Activated T-helper 1 cell treated with anti-CD3 and anti-CD28 coated beads, Interleukin-2, amount 50 U/mL, for 16 hours (primary cell): Measurements from ENCODE around the gene PCDHB14.
"Not testable (repeated sequence)": the region's sequence is repeated elsewhere in the genome, so short reads cannot be mapped to it uniquely, and the experiment has no call there.

Experiments
- DNase-seq, 2 donors: peaks; one replicate each; pipeline ENCODE4 v3.0.0-alpha.2; 2020; ENCODE audit warnings: low read depth in 1 of 2, low spot score in 1 of 2

Gene PCDHB14

GRCh38 chr5:141210281-141210680 is 12.9 kb upstream of the PCDHB14 start:
- DNase-seq: not testable (repeated sequence)

DNA sequence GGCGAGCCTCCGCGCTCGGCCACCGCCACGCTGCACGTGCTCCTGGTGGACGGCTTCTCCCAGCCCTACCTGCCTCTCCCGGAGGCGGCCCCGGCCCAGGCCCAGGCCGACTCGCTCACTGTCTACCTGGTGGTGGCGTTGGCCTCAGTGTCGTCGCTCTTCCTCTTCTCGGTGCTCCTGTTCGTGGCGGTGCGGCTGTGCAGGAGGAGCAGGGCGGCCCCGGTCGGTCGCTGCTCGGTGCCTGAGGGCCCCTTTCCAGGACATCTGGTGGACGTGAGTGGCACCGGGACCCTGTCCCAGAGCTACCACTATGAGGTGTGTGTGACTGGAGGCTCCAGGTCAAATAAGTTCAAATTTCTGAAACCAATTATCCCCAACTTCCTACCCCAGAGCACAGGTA is 12.3 kb upstream of the PCDHB14 start:
- not testable (repeated sequence) for DNase-seq

GRCh38 chr5:141213656-141214339 is 9.3 kb upstream of the PCDHB14 start, which contains the start of gene PCDHB13:
Gene PCDHB13 (plus strand): TSS chr5:141213919. CDS start chr5:141214124, 205 bp downstream.
- DNase-seq: not testable (repeated sequence)

- DNase-seq: not testable (repeated sequence)
Observed at GRCh38 chr5:141214583-141214982, 8.6 kb upstream of the PCDHB14 start.

DNA sequence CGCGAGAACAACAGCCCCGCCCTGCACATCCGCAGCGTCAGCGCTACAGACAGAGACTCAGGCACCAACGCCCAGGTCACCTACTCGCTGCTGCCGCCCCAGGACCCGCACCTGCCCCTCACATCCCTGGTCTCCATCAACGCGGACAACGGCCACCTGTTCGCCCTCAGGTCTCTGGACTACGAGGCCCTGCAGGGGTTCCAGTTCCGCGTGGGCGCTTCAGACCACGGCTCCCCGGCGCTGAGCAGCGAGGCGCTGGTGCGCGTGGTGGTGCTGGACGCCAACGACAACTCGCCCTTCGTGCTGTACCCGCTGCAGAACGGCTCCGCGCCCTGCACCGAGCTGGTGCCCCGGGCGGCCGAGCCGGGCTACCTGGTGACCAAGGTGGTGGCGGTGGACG is 7.6 kb upstream of the PCDHB14 start:
- not testable (repeated sequence) for DNase-seq

DNA sequence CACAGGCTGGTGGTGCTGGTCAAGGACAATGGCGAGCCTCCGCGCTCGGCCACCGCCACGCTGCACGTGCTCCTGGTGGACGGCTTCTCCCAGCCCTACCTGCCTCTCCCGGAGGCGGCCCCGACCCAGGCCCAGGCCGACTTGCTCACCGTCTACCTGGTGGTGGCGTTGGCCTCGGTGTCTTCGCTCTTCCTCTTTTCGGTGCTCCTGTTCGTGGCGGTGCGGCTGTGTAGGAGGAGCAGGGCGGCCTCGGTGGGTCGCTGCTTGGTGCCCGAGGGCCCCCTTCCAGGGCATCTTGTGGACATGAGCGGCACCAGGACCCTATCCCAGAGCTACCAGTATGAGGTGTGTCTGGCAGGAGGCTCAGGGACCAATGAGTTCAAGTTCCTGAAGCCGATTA is 7.1 kb upstream of the PCDHB14 start:
- DNase-seq: not testable (repeated sequence)

DNA sequence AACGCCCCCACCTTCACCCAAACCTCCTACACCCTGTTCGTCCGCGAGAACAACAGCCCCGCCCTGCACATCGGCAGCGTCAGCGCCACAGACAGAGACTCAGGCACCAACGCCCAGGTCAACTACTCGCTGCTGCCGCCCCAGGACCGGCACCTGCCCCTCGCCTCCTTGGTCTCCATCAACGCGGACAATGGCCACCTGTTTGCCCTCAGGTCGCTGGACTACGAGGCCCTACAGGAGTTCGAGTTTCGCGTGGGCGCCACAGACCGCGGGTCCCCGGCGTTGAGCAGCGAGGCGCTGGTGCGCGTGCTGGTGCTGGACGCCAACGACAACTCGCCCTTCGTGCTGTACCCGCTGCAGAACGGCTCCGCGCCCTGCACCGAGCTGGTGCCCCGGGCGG is 1.7 kb downstream of the PCDHB14 start:
- DNase-seq: not testable (repeated sequence)

- not testable (repeated sequence) for DNase-seq
Observed at GRCh38 chr5:141225421-141225820, 2.3 kb downstream of the PCDHB14 start.

- no peak for DNase-seq
Observed at GRCh38 chr5:141234109-141234667, 11.0 kb downstream of the PCDHB14 start.

GRCh38 chr5:141235922-141236321 is 12.8 kb downstream of the PCDHB14 start:
- not testable (repeated sequence) for DNase-seq

GRCh38 chr5:141236516-141237313 is 13.6 kb downstream of the PCDHB14 start:
- no peak for DNase-seq

GRCh38 chr5:141241496-141241895 is 18.4 kb downstream of the PCDHB14 start:
- DNase-seq: no peak

GRCh38 chr5:141245250-141245717 is 22.1 kb downstream of the PCDHB14 start, which contains the start of gene PCDHB15:
Gene PCDHB15 (plus strand): TSS chr5:141245395. CDS start chr5:141245579, 184 bp downstream.
- no peak for DNase-seq

DNA sequence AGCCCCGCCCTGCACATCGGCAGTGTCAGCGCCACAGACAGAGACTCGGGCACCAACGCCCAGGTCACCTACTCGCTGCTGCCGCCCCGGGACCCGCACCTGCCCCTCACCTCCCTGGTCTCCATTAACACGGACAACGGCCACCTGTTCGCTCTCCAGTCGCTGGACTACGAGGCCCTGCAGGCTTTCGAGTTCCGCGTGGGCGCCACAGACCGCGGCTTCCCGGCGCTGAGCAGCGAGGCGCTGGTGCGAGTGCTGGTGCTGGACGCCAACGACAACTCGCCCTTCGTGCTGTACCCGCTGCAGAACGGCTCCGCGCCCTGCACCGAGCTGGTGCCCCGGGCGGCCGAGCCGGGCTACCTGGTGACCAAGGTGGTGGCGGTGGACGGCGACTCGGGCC is 23.8 kb downstream of the PCDHB14 start:
- not testable (repeated sequence) for DNase-seq

GRCh38 chr5:141247434-141247833 is 24.3 kb downstream of the PCDHB14 start:
- DNase-seq: not testable (repeated sequence)

DNA sequence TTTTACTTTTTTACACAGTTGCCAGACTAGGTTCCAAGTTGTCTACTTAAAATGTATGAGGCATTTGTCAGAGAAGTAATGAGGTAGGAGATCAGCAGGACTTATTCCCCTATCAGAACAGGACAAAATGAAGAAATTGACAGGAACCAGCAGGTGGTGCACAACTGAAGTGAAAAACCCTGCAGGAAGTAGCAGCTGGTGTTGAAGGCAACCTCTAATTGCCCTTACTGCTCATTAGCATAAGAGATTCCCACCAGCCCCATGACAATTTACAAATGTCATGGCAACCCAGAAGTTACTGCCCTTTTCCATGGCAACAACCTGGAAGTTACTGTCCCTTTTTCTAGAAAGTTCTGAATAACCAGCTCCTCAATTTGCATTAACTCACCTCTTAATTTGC is 27.4 kb downstream of the PCDHB14 start:
- no peak for DNase-seq

DNA sequence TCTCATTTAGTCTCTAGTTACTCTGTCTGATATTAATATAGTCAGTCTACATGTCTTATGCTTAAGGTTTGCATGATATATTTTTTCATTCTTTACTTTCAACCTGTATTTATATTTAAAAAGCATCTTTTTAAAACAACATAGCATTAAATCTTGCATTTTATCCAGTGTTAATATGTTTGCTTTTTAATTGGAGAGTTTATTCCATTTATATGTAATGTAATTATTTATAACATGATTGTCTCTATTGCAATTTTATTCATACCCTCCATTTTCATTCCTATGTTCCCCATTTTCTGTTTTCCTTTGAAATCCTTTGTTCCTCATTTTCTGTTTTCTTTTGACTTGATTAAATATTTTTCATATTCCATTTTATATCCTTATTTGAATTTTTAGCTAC is 35.3 kb downstream of the PCDHB14 start:
- no peak for DNase-seq

- no peak for DNase-seq
Observed at GRCh38 chr5:141258948-141259347, 35.8 kb downstream of the PCDHB14 start.

- no peak for DNase-seq
Observed at GRCh38 chr5:141260458-141261237, 37.5 kb downstream of the PCDHB14 start.

DNA sequence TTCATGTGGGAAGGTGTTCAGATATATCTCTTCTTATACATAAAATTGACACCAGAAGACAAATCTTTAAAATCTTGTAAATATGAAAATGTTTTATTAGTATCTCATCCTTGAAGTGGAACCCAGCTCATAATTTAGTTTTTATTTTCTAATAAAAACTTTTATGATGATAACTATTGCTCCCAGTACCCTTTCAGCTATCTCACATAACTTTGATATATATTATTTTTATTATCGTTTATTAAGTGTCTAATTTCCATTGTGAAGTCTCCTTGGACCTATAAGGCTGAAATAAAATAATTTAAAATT is 38.0 kb downstream of the PCDHB14 start:
- no peak for DNase-seq

GRCh38 chr5:141269195-141269594 is 46.1 kb downstream of the PCDHB14 start:
- no peak for DNase-seq
